ENCODE results near the gene ASIP.

- TF ChIP-seq CTCF (conservative IDR thresholded peaks at IDR 0.05 in 1 of 2, IDR thresholded peaks at IDR 0.05 in 1 of 2; ENCODE audit: low read depth in 1 of 2, low read length in 2 of 2) (no peak), EZH2 (IDR thresholded peaks at IDR 0.05; ENCODE audit: low read length, missing control alignments) (no peak)
These were observed 21.5 kb downstream of the ASIP start for GRCh38 chr20:34262488-34263288.
